DMS53 treated with DMSO at 0.1 percent for 48 hours (cell line): ENCODE data around the gene TSPAN15.
"Not testable (repeated sequence)": the region's sequence is repeated elsewhere in the genome, so short reads cannot be mapped to it uniquely, and the experiment has no call there.

Experiments
- DNase-seq: peaks from one replicate; lab custom pipeline; 2025; ENCODE audit not compliant: unreplicated experiment; lab: John Stamatoyannopoulos, UW

The TSPAN15 gene

GRCh38 chr10:69445041-69445440, 6.2 kb upstream of the TSPAN15 start:
- no peak for DNase-seq

- no peak for DNase-seq
These were observed 5.0 kb upstream of the TSPAN15 start for GRCh38 chr10:69446229-69446628.

- DNase-seq: peak; percentile 72
These were observed 4.6 kb upstream of the TSPAN15 start for GRCh38 chr10:69446650-69447151.

GRCh38 chr10:69449841-69450240, 1.4 kb upstream of the TSPAN15 start:
- DNase-seq: peak; percentile 84

DNA sequence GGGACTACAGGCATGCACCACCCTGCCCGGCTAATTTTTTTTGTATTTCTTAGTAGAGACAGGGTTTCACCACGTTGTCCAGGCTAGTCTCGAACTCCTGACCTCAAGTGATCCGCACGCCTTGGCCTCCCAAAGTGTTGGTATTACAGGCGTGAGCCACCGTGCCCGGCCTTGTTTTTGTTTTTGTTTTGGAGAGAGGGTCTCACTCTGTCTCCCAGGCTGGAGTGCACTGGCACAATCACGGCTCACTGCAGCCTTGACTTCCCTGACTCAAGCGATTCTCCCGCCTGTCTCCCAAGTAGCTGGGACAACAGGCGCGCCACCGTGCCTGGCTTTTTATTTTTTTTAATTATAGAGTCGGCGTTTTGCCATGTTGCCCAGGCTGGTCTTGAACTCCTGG, 870 bp upstream of the TSPAN15 start:
- DNase-seq: not testable (repeated sequence)

DNA sequence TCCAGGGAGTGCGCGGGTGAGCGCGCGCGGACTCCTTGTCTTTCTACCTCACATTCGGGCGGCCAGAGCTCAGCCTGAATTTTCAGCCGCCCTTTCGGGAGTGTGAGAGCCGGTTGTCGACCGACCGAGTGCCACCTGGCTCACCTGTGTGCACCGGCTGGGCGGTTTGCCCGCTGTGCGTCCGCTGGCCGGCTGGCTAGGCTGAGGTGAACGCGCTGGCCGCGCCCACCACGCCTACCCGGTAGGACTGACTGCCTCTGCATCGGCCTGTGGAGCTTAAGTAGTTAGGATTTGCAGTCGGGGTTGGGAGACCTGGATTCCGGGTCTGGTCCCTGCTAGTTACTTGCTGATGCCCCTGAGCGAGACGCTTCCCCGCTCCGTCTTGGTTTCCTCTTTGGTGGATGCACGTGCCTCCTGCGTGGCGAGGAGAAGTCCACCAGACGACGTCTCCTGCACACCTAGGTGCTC, 553 bp downstream of the TSPAN15 start:
- peak; percentile 53 for DNase-seq

GRCh38 chr10:69452676-69453415, 1.6 kb downstream of the TSPAN15 start:
- no peak for DNase-seq

DNA sequence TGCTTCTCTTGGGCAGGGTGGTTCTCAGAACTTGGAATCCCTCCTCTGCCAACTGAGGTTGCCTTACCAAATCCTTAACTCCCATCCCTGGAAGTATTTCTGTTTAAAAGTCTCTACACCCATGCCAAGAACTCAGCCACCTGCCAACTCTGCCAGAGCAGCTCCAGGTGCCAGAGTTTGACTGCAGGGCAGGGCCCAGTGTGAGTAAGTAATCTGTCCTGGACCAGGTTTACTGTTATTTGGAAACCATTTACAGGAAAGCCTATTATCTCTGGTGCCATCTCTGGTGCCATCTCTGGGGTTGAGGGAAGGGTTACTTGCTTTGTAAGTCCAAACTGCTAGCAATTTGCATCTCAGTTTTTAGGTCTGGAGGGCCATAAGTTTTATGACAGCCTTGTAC, 2.5 kb downstream of the TSPAN15 start:
- no peak for DNase-seq

GRCh38 chr10:69455006-69455763, 3.9 kb downstream of the TSPAN15 start:
- DNase-seq: no peak

- DNase-seq: no peak
These were observed 5.8 kb downstream of the TSPAN15 start for GRCh38 chr10:69456880-69457693.

- no peak for DNase-seq
These were observed 6.5 kb downstream of the TSPAN15 start for GRCh38 chr10:69457771-69458237.

GRCh38 chr10:69458430-69459100, 7.3 kb downstream of the TSPAN15 start:
- no peak for DNase-seq

GRCh38 chr10:69459101-69459790, 8.0 kb downstream of the TSPAN15 start:
- no peak for DNase-seq

- no peak for DNase-seq
These were observed 8.8 kb downstream of the TSPAN15 start for GRCh38 chr10:69459893-69460575.

- no peak for DNase-seq
These were observed 9.4 kb downstream of the TSPAN15 start for GRCh38 chr10:69460576-69461242.

DNA sequence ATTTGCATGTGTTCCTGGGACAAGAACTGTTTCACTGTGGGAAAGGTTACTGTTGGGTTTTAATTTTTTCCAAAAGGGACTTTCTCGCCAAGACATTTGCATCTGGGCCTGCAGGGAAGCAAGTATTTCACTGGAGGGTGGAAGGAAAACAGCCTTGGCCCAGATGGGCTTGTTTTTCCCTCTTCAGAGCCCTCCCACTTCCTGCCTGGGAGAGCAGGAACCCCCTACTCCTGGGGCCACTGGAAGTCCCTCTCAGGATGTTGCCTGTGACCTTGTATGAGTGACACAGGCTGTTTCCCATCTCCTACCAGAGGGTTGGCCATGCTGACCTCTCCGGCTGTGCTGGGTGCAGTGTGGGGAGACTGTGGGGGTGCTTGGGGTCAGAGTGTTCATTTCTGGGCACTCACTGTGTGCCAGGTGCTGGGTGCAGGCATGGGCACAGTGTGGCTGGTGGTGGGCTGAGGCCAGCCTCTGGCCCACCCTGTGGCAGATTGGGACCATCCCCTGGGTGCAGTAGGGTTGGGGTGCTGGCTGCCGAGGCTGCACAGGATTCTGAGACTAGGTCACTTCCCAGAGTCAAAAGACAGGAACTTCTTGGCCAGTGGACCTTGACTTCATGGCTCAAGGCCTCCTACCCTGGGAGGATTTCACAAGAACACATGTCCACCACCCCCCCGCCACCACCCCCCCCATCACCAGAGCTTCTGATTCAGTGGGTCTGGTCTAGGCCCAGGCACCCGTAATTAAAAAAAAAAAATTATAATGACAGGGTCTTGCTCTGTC, 10.2 kb downstream of the TSPAN15 start:
- no peak for DNase-seq

DNA sequence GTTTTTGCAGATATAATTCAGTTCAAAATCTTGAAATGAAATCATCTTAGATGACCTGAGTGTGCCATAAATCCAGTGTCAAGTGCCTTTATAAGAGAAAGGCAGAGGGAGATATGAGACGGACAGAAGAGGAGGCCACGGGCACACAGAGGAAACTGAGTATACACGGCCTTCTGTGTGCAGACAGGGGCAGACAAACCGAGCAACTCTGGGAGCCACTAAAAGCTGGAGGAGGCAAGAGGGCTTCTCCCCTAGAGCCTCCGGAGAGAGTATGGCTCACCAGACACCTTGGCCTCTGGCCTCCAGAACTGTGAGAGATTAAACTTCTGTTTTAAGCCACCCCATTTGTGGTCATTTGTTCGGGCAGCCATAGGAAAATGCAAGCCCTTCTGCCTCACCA, 12.6 kb downstream of the TSPAN15 start:
- no peak for DNase-seq

GRCh38 chr10:69464401-69464800, 13.1 kb downstream of the TSPAN15 start:
- no peak for DNase-seq
